Left kidney (tissue), 8 donors: ENCODE results near the gene ZNF451. TPM values are rescaled to one million over a fixed set of nuclear protein-coding genes. Genes with fewer than 3 reads are reported as not detected.
A peak's percentile ranks its signal among the peaks of the same experiment; 100 is the strongest.
"Not testable (repeated sequence)": the region's sequence is repeated elsewhere in the genome, so short reads cannot be mapped to it uniquely, and the experiment has no call there.

ENCODE experiments used
- DNase-seq: peaks from one replicate; pipeline ENCODE4 v3.0.0-alpha.2; 2013
- long read RNA-seq, 8 donors: transcript quantifications; one replicate each; lab custom pipeline, GENCODE V29; 2026
- polyA plus RNA-seq: library from polyadenylated mRNA; unstranded; fragments of 120-200 nt; gene quantifications from one replicate; pipeline ENCODE4 v1.2.1, GENCODE V29; 2013; ENCODE audit not compliant: insufficient read length

ZNF451 gene, protein sequence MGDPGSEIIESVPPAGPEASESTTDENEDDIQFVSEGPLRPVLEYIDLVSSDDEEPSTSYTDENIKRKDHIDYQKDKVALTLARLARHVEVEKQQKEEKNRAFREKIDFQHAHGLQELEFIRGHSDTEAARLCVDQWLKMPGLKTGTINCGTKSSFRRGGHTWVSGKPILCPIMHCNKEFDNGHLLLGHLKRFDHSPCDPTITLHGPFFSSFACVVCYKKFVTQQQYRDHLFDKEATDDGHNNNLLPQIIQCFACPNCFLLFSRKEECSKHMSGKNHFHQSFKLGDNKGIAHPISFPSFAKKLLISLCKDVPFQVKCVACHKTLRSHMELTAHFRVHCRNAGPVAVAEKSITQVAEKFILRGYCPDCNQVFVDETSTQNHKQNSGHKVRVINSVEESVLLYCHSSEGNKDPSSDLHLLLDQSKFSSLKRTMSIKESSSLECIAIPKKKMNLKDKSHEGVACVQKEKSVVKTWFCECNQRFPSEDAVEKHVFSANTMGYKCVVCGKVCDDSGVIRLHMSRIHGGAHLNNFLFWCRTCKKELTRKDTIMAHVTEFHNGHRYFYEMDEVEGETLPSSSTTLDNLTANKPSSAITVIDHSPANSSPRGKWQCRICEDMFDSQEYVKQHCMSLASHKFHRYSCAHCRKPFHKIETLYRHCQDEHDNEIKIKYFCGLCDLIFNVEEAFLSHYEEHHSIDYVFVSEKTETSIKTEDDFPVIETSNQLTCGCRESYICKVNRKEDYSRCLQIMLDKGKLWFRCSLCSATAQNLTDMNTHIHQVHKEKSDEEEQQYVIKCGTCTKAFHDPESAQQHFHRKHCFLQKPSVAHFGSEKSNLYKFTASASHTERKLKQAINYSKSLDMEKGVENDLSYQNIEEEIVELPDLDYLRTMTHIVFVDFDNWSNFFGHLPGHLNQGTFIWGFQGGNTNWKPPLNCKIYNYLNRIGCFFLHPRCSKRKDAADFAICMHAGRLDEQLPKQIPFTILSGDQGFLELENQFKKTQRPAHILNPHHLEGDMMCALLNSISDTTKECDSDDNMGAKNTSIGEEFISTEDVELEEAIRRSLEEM
- 49.8 TPM for polyA plus RNA-seq
- long read RNA-seq, donor 1, full-length matches to known transcripts, result 5 of 5 reads
- long read RNA-seq, donor 1, partial matches to known transcripts, result 0 of 5 reads
- long read RNA-seq, donor 1, other reads (novel, unspliced or antisense), result 0 of 5 reads
- long read RNA-seq, donor 2, full-length matches to known transcripts, result 4 of 4 reads
- long read RNA-seq, donor 2, partial matches to known transcripts, result 0 of 4 reads
- long read RNA-seq, donor 2, other reads (novel, unspliced or antisense), result 0 of 4 reads
- long read RNA-seq, donor 3, full-length matches to known transcripts, result 3 of 8 reads
- long read RNA-seq, donor 3, partial matches to known transcripts, result 5 of 8 reads
- long read RNA-seq, donor 3, other reads (novel, unspliced or antisense), result 0 of 8 reads
- long read RNA-seq, donor 4, result 0 reads
- long read RNA-seq, donor 5, full-length matches to known transcripts, result 3 of 3 reads
- long read RNA-seq, donor 5, partial matches to known transcripts, result 0 of 3 reads
- long read RNA-seq, donor 5, other reads (novel, unspliced or antisense), result 0 of 3 reads
- long read RNA-seq, donor 6, partial matches to known transcripts, result 11 of 12 reads
- long read RNA-seq, donor 6, other reads (novel, unspliced or antisense), result 0 of 12 reads
- long read RNA-seq, donor 7, full-length matches to known transcripts, result 8 of 8 reads
- long read RNA-seq, donor 7, partial matches to known transcripts, result 0 of 8 reads
- long read RNA-seq, donor 7, other reads (novel, unspliced or antisense), result 0 of 8 reads
- long read RNA-seq, donor 8, full-length matches to known transcripts, result 1 of 1 reads
- long read RNA-seq, donor 8, partial matches to known transcripts, result 0 of 1 reads
- long read RNA-seq, donor 8, other reads (novel, unspliced or antisense), result 0 of 1 reads

DNA sequence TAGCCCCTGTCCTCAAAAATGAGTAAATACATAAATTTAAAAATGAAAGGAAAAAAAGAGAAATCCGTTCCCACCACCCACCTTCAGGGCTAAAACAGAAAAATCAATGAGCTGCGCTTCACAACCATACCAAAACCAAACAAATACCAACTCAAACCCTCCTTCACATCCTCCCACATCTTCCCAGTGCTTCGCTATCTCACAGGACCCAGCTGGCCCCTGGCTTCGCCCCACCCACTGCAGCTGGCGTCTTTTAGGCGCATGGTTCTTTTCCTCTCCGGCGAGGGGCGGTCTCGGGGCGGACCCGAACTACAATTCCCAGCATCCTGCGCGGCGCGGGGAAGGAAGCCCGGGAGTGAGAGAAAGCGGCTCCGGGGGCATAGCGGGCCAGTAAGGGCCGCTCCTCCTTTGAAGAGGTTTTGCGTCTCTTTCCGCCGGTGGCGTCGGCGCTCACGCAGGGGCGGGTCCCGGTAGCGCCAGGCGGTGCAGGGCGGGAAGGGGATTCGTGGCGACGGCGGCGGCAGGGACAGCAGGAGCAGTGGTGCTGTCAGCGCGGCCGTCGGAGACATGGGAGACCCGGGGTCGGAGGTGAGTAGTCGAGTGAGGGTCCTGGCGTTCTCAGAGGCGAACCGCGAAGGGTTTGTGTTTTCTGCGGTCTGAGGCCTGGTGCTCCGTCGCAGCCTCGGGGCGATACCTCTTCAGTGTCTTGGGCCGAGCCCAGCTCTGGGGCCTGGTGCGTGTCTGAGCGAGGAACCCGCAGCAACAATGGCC lies at the start of gene ZNF451:
TSS of gene ZNF451 (plus strand) at position 502 of the 771 bp plus-strand sequence. CDS start at position 568, 66 bp downstream.
- peak; percentile 97 for DNase-seq

DNA sequence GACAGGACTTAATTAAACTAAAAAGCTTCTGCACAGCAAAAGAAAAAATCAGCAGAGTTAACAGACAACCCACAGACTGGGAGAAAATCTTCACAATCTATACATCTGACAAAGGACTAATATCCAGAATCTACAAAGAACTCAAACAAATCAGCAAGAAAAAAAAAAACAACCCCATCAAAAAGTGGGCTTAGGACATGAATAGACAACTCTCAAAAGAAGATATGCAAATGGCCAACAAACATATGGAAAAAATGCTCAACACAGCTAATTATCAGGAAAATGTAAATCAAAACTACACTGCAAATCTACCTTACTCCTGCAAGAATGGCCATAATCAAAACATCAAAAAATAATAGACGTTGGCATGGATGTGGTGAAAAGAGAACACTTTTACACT lies 45.9 kb upstream of the ZNF451 start:
- not testable (repeated sequence) for DNase-seq

DNA sequence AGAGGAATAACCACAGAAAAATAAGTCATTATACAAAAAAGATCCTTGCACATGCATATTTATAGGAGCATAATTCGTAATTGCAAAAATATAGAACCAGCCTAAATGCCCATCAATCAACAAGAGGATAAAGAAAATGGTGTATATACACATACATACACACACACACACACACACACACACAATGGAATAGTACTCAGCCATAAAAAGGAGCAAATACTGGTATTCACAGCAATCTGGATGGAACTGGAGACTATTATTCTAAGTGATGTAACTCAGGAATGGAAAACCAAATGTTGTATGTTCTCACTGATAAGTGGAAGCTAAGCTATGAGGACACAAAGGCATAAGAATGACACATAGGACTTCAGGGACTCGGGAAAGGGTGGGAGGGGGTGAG lies 45.4 kb upstream of the ZNF451 start:
- DNase-seq, result no peak

DNA sequence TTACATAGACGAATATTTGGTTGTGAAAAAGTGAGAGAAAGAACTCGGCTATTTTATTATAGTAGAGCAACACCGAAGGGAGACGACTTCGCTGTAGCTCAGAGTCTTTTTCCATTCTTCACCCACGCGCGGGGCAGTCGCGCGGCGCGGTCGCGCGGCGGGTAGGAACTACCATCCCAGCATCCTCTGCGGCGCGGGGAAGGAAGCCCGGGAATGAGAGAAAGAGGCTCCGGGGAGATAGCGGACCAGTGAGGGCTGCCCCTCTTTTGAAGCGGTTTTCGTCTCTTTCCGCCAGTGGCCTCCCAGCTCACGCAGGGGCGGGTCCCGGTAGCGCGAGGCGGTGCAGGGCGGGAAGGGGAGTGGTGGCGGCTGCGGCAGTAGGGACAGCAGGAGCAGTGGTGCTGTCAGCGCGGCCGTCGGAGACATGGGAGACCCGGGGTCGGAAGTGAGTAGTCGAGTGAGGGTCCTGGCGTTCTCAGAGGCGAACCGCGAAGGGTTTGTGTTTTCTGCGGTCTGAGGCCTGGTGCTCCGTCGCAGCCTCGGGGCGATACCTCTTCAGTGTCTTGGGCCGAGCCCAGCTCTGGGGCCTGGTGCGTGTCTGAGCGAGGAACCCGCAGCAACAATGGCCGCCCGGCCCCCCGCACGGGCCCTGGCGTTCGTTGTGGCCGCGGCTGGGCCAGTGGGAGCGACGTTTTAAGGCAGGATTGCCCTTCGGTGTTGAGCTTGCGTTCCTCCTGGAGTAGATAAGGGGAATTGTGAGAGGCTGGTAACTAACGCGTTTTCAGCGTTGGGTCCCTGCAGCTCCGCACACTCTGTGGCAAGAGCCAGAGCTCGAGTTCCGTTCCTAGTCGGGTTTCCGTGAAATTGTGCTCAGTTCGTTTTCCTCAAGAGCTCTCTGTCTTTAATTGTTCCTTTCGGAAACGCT lies 43.4 kb upstream of the ZNF451 start, which contains the start of gene KIAA1586:
TSS of gene KIAA1586 (plus strand) at position 362 of the 925 bp plus-strand sequence. CDS start at position 425, 63 bp downstream.
- DNase-seq, result peak; percentile 86

DNA sequence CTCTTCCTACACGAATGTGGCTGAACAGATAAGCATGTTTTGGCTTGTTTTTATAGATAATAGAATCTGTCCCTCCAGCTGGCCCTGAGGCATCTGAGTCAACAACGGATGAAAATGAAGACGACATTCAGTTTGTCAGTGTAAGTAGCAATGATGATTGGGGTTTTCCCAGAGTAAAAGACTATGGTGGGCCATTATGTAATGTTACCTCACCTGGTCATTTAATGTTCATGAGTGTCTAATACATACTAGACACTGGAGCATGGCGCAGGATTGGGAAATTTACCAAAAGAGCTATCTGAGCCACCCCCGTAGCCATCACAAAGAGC lies 42.8 kb upstream of the ZNF451 start:
- DNase-seq, result not testable (repeated sequence)

DNA sequence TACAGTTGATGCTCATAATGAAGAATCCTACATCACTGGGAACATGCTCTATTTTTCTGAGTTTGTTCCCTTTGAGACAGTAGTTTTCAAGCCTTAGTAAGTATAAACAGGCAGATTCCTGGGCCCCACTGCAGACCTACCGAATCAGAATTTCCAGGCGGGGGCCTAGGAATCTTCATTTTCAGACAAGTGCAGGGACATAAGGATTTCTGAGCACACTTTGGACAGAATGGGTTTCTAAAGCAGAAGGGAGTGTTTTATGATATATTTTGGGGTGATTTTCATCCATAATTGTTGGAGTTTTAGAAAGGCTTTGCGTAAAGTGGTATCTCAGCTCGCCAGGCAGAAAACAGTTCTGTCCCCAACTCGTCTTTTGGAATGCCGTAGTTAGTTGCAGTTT lies 42.1 kb upstream of the ZNF451 start:
- not testable (repeated sequence) for DNase-seq

DNA sequence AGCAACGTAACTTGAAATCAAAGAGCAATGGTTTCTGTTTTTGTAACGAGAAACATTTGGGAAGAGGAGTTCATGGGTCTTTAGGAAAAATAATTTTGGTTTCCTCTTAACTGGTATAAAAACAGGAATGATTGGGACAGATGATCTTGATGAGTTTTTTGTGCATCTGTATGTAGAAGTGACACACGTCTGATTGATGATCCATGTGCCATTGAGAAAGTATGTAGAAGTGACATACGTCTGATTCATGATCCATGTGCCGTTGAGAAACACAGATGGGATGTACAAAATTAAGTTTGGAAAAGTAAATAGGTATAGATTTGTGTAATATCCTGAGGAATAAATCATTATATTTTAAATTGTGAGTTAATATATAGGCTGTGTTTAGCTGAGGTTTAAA lies 41.4 kb upstream of the ZNF451 start:
- DNase-seq, result no peak

DNA sequence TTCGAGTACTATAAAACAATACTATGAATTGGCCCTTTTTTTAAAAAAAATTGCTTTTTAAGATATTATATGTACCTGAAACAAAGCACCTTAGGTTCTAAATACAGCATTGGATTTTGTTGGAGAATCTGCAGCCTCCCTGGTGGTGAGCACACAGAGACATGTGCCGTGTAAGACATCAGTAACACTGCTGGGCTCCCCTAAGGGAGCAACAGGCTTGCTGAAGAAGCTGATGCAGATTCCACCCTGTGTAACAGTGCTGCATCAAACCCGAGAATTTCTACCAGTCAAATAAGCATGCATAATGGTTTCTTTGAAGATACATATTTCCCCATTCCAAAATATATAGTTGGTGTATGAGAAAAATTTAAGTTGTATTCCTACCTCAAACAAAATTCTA lies 26.1 kb upstream of the ZNF451 start:
- DNase-seq, result no peak

DNA sequence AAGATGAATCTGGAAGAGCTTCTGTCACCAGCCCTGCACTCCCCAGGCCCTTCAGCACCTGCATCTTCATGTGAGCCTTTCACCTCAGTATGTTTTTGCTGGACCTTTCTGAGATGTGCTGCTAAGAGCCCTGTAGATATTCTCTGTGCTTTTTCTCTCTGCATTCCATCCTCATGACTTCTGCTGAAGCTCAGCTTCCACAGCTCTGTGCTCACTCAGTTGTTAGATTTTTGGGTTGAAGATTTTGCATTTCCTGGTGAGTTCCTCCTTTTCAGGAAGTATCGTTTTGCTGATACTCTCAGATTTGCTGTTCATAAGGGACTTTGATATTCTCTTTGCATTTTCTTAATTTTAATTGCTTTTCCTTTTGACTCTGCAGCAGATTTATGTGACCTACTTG lies 25.2 kb upstream of the ZNF451 start:
- DNase-seq, result no peak

DNA sequence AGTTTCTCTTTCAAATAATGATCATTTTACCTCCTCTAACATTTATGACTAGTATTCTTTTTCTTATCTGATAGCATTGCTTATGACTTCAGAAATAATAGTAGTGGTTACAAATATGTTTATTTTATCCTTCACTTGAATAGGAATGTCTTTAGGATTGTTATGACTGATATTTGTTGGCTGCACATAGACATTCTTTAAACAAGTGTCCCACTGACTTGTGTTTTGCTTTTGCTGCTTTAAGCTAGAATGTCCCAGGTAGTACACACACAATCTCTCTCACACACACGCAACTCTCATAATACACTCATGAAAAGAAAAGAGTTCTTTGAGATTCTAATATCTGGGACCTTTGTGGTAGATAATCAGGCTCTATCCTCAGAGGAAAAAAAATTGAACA lies 21.9 kb upstream of the ZNF451 start:
- no peak for DNase-seq

DNA sequence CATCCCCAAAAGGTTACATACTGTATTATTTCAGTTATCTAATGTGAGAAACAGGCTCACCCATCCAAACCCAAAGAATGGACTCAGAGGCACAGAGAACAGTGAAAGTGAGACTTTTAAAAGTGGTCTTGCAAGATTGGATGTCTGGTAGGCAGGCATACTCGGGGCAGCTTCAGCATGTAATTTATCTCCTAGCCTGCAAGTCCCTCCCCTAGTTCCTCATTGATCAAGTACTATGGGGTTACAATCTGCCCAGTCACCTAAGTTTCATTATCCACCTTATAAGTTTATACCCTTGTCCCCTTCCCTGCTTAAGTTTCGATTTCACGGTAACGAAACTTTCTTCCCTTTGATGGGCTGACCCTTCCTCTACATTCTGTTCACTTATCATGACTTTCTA lies 20.8 kb upstream of the ZNF451 start:
- no peak for DNase-seq

DNA sequence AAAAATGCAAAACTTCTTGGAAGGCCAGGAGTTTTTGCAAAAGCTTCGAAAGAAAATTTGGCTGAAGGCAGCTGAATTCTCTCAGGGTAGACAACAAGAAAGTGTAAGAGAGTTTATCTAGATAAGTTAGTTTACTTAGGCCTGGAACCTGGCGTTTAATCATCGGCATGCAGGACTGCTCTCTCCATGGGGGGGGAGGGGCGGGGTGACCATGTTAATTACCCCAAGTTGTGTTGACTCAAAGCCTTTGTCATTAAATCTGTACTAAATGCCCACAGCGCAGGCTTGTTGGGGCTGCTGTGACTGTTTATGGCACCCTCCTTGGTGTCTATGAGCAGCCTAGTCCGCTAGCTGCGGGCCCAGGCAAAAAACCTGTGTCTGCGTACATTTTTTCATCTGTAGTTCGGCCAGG lies 20.1 kb upstream of the ZNF451 start:
- no peak for DNase-seq

DNA sequence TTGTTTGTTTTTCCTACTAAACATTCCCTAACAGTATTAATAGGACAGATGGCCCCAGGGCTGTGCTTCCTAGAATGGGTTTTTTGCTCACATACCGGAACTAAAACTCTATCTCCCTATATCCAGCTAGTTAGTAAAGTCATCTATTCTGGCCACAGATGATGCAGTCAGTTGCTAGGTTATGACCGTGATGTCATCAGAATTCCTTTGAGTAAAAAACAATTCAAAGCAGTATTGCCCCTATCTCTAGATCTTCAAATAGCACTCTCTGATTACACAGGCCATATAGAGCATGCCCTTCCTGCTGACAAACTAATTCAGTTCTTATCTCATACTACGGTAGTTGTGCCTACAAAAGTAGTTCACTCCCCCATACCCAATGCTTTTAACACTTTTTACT lies 17.9 kb upstream of the ZNF451 start:
- no peak for DNase-seq

DNA sequence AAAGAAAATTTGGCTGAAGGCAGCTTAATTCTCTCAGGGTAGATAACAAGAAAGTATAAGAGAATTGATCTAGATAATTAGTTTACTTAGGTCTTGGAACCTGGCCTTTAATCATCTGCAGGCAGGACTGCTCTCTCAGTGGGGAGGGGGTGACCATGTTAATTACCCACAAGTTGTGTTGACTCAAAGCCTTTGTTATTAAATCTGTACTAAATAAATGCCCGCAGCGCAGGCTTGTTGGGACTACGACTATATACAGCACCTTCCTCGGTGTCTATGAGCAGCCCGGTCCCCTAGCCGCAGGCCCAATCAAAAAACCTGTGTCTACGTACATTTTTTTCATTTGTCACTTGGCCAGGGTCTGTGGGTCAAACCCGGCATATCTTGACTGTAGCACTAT lies 15.6 kb upstream of the ZNF451 start:
- DNase-seq, result no peak

DNA sequence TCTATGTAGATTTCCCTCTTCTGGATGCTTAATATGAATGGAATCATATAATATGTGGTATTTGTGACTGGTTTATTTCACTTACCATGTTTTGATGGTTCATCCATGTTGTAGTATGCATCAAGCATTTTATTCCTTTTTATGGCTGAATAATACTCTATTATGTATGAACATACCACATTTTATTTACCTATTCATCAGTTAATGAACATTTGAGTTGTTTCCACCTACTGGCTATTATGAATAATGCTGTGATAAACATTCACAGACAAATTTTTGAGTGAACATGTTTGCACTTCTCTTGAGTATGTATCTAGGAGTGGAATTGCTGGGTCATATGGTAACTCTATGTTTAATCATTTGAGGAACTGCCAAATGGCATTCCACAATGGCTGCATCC lies 14.9 kb upstream of the ZNF451 start:
- DNase-seq, result no peak

DNA sequence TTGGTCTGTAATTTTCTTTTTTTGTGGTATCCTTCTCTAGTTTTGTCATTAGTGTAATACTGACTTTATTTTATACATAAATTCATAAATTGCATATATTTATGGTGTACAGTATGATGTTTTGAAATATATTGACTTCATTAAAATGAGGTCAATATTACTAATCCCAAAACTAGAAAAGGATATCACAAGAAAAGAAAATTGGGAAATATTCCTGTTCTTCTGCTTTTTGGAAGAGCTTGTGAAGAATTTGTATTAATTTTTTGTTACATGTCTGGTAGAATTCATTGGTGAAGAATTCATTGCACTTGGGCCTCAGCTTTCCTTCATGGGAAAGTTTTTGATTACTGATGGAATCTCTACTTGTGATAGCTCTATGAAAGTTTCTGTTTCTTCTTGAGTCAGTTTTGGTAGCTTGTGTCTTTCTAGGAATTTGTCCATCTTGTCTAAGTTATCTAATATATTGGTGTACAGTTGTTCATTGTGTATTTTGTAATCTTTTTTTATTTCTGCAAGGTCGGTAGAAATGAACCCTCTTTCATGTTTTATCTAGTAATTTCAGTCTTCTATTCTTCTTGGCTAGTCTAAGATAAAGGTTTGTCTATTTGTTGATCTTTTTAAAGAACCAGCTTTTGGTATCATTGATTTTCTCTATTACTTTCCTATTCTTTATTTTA lies 11.3 kb upstream of the ZNF451 start:
- no peak for DNase-seq

DNA sequence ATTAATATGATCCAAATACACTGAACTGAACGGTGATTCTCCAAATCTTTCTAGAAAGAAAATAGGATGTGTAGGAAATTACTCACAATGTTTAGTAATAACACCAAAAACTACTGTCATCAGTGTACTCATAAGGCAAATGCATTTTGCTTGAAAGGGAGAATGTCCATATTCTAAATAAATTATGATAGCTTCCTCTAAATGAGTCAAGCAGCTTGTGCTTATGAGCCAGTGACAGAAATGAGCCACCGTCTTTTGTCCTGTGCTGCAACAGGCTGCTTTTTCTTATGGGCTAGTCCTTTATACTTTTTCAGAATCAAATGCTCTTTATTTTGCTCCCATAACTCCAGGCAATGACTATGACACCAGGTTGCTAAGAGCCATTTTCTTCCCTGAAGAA lies 4.5 kb upstream of the ZNF451 start:
- no peak for DNase-seq

DNA sequence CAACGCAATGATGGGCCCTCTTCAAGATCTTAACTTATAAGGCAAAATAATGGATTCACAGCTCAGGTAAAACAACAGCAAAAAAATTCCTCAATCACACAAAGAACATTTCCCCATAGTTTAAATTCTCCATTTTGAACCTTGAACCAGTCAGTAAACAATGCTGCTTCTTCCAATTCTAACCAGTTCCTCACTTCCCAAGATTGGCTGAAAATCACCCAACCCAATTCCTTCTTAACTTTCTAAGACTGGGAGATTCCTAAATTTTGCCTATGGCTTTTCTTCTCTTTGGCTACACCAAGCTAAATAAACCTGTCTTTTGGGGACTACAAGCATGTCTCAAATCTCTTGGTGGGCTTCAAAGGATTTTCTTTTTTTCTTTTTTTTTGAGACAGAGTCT lies 3.1 kb upstream of the ZNF451 start:
- no peak for DNase-seq
